Measurements from ENCODE around the gene TMEM178A.

Gene TMEM178A

GRCh38 chr2:39715822-39716221 is 50.1 kb downstream of the TMEM178A start:
- H4K20me1 ChIP-seq (ENCODE audit: insufficient read depth), result no peaks in the 10 kb centered on the region
- H3K27me3 ChIP-seq (ENCODE audit: insufficient read depth, low read depth), result no peaks in the 10 kb centered on the region
- no peak overlapping the region for H2AFZ ChIP-seq (ENCODE audit: low read depth)
- H3K4me3 ChIP-seq (IDR thresholded peaks at IDR 0.05; ENCODE audit: insufficient read depth, low read depth, low read length), result no peak overlapping the region
- H3K79me2 ChIP-seq (ENCODE audit: insufficient read depth, low read depth), result no peaks in the 10 kb centered on the region
- H3K36me3 ChIP-seq (ENCODE audit: insufficient read depth), result no peaks in the 10 kb centered on the region
- no peak for TF ChIP-seq CTCF (conservative IDR thresholded peaks at IDR 0.05; ENCODE audit: low read depth, low read length)
- H3K9ac ChIP-seq, result no peak overlapping the region
- no peak overlapping the region for H3K27ac ChIP-seq
- no peaks in the 10 kb centered on the region for H3K4me1 ChIP-seq (ENCODE audit: low read depth, poor library complexity, severe bottlenecking)
- H3K4me2 ChIP-seq, result no peak overlapping the region

GRCh38 chr2:39717067-39717466 is 51.4 kb downstream of the TMEM178A start:
- Histone ChIP-seq H3K4me1 (ENCODE audit: low read depth, poor library complexity, severe bottlenecking) (no peaks in the 10 kb centered on the region), H2AFZ (ENCODE audit: low read depth) (no peak overlapping the region), H4K20me1 (ENCODE audit: insufficient read depth) (no peaks in the 10 kb centered on the region), H3K79me2 (ENCODE audit: insufficient read depth, low read depth) (no peaks in the 10 kb centered on the region), H3K4me2 (no peak overlapping the region), H3K36me3 (ENCODE audit: insufficient read depth) (no peaks in the 10 kb centered on the region), H3K9ac (no peak overlapping the region), H3K4me3 (IDR thresholded peaks at IDR 0.05; ENCODE audit: insufficient read depth, low read depth, low read length) (no peak overlapping the region), H3K27me3 (ENCODE audit: insufficient read depth, low read depth) (no peaks in the 10 kb centered on the region), H3K27ac (no peak overlapping the region)
- TF ChIP-seq CTCF (conservative IDR thresholded peaks at IDR 0.05; ENCODE audit: low read depth, low read length), result no peak

GRCh38 chr2:39718483-39718882 is 52.8 kb downstream of the TMEM178A start:
- H3K4me3 ChIP-seq (IDR thresholded peaks at IDR 0.05; ENCODE audit: insufficient read depth, low read depth, low read length), result no peak overlapping the region
- H3K27ac ChIP-seq, result no peak overlapping the region
- no peak overlapping the region for H3K9ac ChIP-seq
- TF ChIP-seq CTCF (conservative IDR thresholded peaks at IDR 0.05; ENCODE audit: low read depth, low read length), result no peak
- no peaks in the 10 kb centered on the region for H3K36me3 ChIP-seq (ENCODE audit: insufficient read depth)
- no peak overlapping the region for H3K4me2 ChIP-seq
- no peaks in the 10 kb centered on the region for H3K4me1 ChIP-seq (ENCODE audit: low read depth, poor library complexity, severe bottlenecking)
- H4K20me1 ChIP-seq (ENCODE audit: insufficient read depth), result no peaks in the 10 kb centered on the region
- H2AFZ ChIP-seq (ENCODE audit: low read depth), result no peak overlapping the region
- H3K27me3 ChIP-seq (ENCODE audit: insufficient read depth, low read depth), result no peaks in the 10 kb centered on the region
- H3K79me2 ChIP-seq (ENCODE audit: insufficient read depth, low read depth), result no peaks in the 10 kb centered on the region

GRCh38 chr2:39719317-39719716 is 53.6 kb downstream of the TMEM178A start:
- Histone ChIP-seq H3K9ac (no peak overlapping the region), H3K4me3 (IDR thresholded peaks at IDR 0.05; ENCODE audit: insufficient read depth, low read depth, low read length) (no peak overlapping the region), H2AFZ (ENCODE audit: low read depth) (no peak overlapping the region), H4K20me1 (ENCODE audit: insufficient read depth) (no peaks in the 10 kb centered on the region), H3K4me1 (ENCODE audit: low read depth, poor library complexity, severe bottlenecking) (no peaks in the 10 kb centered on the region), H3K27me3 (ENCODE audit: insufficient read depth, low read depth) (no peaks in the 10 kb centered on the region), H3K4me2 (no peak overlapping the region), H3K79me2 (ENCODE audit: insufficient read depth, low read depth) (no peaks in the 10 kb centered on the region), H3K27ac (no peak overlapping the region), H3K36me3 (ENCODE audit: insufficient read depth) (no peaks in the 10 kb centered on the region)
- TF ChIP-seq CTCF (conservative IDR thresholded peaks at IDR 0.05; ENCODE audit: low read depth, low read length), result no peak

GRCh38 chr2:39720970-39721369 is 55.3 kb downstream of the TMEM178A start:
- no peak overlapping the region for H3K27ac ChIP-seq
- H2AFZ ChIP-seq (ENCODE audit: low read depth), result no peak overlapping the region
- no peak for TF ChIP-seq CTCF (conservative IDR thresholded peaks at IDR 0.05; ENCODE audit: low read depth, low read length)

More at GRCh38 chr2:39720970-39721369, 55.3 kb downstream of the TMEM178A start:
- H3K79me2 ChIP-seq (ENCODE audit: insufficient read depth, low read depth), result no peaks in the 10 kb centered on the region
- no peaks in the 10 kb centered on the region for H3K4me1 ChIP-seq (ENCODE audit: low read depth, poor library complexity, severe bottlenecking)
- no peaks in the 10 kb centered on the region for H3K36me3 ChIP-seq (ENCODE audit: insufficient read depth)
- H4K20me1 ChIP-seq (ENCODE audit: insufficient read depth), result no peaks in the 10 kb centered on the region
- H3K4me2 ChIP-seq, result no peak overlapping the region
- H3K9ac ChIP-seq, result no peak overlapping the region
- H3K4me3 ChIP-seq (IDR thresholded peaks at IDR 0.05; ENCODE audit: insufficient read depth, low read depth, low read length), result no peak overlapping the region
- no peaks in the 10 kb centered on the region for H3K27me3 ChIP-seq (ENCODE audit: insufficient read depth, low read depth)
